ENCODE data around the gene BICC1. TPM values are rescaled to one million over a fixed set of nuclear protein-coding genes. Genes with fewer than 3 reads are reported as not detected.
A peak's percentile ranks its signal among the peaks of the same experiment; 100 is the strongest.

BICC1 gene
- total and polyA plus RNA-seq, 2 donors (not counting 1 experiment from before 2014, with no cell fraction given) = 22.6 to 64.7 TPM

DNA sequence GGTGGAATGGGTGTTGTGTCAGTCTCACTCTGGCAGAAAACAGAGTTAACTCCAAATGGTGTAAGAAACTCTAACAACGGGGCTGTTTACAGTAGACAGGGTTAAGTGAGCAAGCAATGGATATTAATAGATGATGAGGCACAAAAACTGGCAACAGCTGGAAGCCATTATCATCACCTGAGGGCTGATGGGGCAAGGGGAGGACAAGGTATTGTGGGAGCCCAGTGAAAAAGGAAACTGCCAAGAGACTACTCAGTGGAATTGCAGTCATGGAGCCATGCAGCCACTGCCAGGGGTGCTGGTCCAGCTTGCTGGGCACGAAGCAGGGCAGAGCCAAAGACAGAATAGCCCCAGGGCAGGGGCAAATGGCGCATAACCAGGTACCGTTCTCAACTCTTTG is 260.7 kb downstream of the BICC1 start:
- no peaks in the 10 kb centered on the region for H3K79me2 ChIP-seq (ENCODE audit: control insufficient read depth, insufficient read depth, low read length)
- peaks cover 8% of the 10 kb centered on the region for H3K4me1 ChIP-seq (ENCODE audit: control insufficient read depth, extremely low read depth, insufficient read depth, low read length)
- peak; percentile 13 to 39 for DNase-seq (ENCODE audit: low read depth in 2 of 2)
- no peaks in the 10 kb centered on the region for H3K27me3 ChIP-seq (ENCODE audit: control insufficient read depth, insufficient read depth, low read length)
- H3K9me3 ChIP-seq (ENCODE audit: control insufficient read depth, insufficient read depth, low read depth, low read length) = no peaks in the 10 kb centered on the region
- H4K20me1 ChIP-seq (ENCODE audit: control insufficient read depth, extremely low read depth, insufficient read depth, low read length) = no peaks in the 10 kb centered on the region
- H3K9ac ChIP-seq (ENCODE audit: insufficient read depth, low read length) = no peak overlapping the region
- no peaks in the 10 kb centered on the region for H3K36me3 ChIP-seq (ENCODE audit: control insufficient read depth, insufficient read depth, low read length)
- TF ChIP-seq, protein P1, sequence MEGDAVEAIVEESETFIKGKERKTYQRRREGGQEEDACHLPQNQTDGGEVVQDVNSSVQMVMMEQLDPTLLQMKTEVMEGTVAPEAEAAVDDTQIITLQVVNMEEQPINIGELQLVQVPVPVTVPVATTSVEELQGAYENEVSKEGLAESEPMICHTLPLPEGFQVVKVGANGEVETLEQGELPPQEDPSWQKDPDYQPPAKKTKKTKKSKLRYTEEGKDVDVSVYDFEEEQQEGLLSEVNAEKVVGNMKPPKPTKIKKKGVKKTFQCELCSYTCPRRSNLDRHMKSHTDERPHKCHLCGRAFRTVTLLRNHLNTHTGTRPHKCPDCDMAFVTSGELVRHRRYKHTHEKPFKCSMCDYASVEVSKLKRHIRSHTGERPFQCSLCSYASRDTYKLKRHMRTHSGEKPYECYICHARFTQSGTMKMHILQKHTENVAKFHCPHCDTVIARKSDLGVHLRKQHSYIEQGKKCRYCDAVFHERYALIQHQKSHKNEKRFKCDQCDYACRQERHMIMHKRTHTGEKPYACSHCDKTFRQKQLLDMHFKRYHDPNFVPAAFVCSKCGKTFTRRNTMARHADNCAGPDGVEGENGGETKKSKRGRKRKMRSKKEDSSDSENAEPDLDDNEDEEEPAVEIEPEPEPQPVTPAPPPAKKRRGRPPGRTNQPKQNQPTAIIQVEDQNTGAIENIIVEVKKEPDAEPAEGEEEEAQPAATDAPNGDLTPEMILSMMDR (conservative IDR thresholded peaks at IDR 0.05 in 1 of 2, IDR thresholded peaks at IDR 0.05 in 1 of 2; ENCODE audit: low read depth in 1 of 2, low read length in 2 of 2) = no peak
- TF ChIP-seq EZH2 (IDR thresholded peaks at IDR 0.05; ENCODE audit: low read length, missing control alignments) = no peak
- no peak overlapping the region for H3K27ac ChIP-seq (ENCODE audit: insufficient read depth, low read length)
- no peak overlapping the region for H2AFZ ChIP-seq (ENCODE audit: low read length)
- H3K4me2 ChIP-seq (ENCODE audit: extremely low read depth, insufficient read depth, low read length) = no peak overlapping the region
- no peak overlapping the region for H3K4me3 ChIP-seq (replicated peaks in 1 of 4; ENCODE audit: control extremely low read depth in 1 of 4, insufficient read depth in 1 of 4, low read depth in 3 of 4, low read length in 4 of 4)

DNA sequence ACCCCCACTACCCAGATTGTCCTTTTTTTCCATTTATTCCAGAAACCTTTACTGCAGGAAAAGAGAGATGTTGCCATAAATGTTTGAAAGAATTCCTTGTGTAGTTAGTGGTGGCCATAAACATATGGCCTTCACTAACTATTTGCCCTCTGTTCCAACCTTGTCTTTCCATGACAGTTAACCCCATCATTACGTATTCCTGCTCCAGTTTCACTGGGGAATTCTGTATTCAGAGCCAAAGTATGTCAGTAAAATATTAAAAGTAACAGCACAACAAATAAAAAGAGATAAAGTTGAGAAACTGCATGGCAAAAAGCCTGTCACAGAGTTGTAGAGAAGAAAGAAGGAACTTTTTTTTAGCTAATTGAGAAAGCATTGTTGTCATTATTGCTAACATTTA is 261.3 kb downstream of the BICC1 start:
- H3K27me3 ChIP-seq (ENCODE audit: control insufficient read depth, insufficient read depth, low read length) = no peaks in the 10 kb centered on the region
- no peak overlapping the region for H2AFZ ChIP-seq (ENCODE audit: low read length)
- TF ChIP-seq EZH2 (IDR thresholded peaks at IDR 0.05; ENCODE audit: low read length, missing control alignments) = no peak
- TF ChIP-seq, protein P1 (conservative IDR thresholded peaks at IDR 0.05 in 1 of 2, IDR thresholded peaks at IDR 0.05 in 1 of 2; ENCODE audit: low read depth in 1 of 2, low read length in 2 of 2) = no peak
- peaks cover 8% of the 10 kb centered on the region for H3K4me1 ChIP-seq (ENCODE audit: control insufficient read depth, extremely low read depth, insufficient read depth, low read length)
- no peak overlapping the region for H3K4me3 ChIP-seq (replicated peaks in 1 of 4; ENCODE audit: control extremely low read depth in 1 of 4, insufficient read depth in 1 of 4, low read depth in 3 of 4, low read length in 4 of 4)
- no peaks in the 10 kb centered on the region for H4K20me1 ChIP-seq (ENCODE audit: control insufficient read depth, extremely low read depth, insufficient read depth, low read length)
- no peak overlapping the region for H3K9ac ChIP-seq (ENCODE audit: insufficient read depth, low read length)
- no peak for DNase-seq (ENCODE audit: low read depth in 2 of 2)
- H3K27ac ChIP-seq (ENCODE audit: insufficient read depth, low read length) = no peak overlapping the region
- H3K36me3 ChIP-seq (ENCODE audit: control insufficient read depth, insufficient read depth, low read length) = no peaks in the 10 kb centered on the region
- no peaks in the 10 kb centered on the region for H3K79me2 ChIP-seq (ENCODE audit: control insufficient read depth, insufficient read depth, low read length)
- no peaks in the 10 kb centered on the region for H3K9me3 ChIP-seq (ENCODE audit: control insufficient read depth, insufficient read depth, low read depth, low read length)
- H3K4me2 ChIP-seq (ENCODE audit: extremely low read depth, insufficient read depth, low read length) = no peak overlapping the region

DNA sequence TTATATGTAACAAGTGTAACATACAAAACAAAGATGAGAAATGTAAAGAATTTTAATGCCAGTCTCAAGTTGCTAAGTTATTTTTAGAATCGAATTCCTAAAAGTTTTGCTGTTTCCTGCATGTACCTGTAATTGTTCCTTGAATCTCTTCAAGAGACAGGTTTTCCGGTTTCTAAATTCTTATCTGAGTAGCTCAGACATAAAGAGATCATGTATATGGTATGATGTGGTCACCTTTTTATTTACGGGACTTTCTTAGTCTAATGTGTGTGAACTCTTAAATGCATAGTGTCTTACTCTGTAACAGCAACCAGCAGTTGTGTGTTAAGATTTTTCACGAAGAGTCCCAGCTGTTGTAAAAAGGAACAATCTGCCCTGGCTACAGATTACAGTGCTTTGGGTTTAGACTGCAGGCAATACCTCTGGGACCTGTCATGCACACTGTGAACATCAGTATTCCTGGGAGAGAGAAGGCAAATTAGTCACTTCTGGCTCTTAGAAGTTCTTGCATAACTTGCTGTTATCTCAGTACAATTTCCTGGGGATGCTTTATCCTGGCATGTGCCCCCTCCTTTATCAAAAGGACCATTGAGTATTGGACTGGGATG is 263.4 kb downstream of the BICC1 start:
- no peak overlapping the region for H3K4me3 ChIP-seq (replicated peaks in 1 of 4; ENCODE audit: control extremely low read depth in 1 of 4, insufficient read depth in 1 of 4, low read depth in 3 of 4, low read length in 4 of 4)
- DNase-seq (ENCODE audit: low read depth in 2 of 2) = peak; percentile 62 to 90
- no peak overlapping the region for H2AFZ ChIP-seq (ENCODE audit: low read length)
- no peaks in the 10 kb centered on the region for H3K27me3 ChIP-seq (ENCODE audit: control insufficient read depth, insufficient read depth, low read length)
- no peak overlapping the region for H3K9ac ChIP-seq (ENCODE audit: insufficient read depth, low read length)
- no peaks in the 10 kb centered on the region for H3K36me3 ChIP-seq (ENCODE audit: control insufficient read depth, insufficient read depth, low read length)
- H3K4me2 ChIP-seq (ENCODE audit: extremely low read depth, insufficient read depth, low read length) = no peak overlapping the region
- TF ChIP-seq EZH2 (IDR thresholded peaks at IDR 0.05; ENCODE audit: low read length, missing control alignments) = no peak
- TF ChIP-seq, protein P1 (conservative IDR thresholded peaks at IDR 0.05 in 1 of 2, IDR thresholded peaks at IDR 0.05 in 1 of 2; ENCODE audit: low read depth in 1 of 2, low read length in 2 of 2) = no peak
- no peaks in the 10 kb centered on the region for H3K9me3 ChIP-seq (ENCODE audit: control insufficient read depth, insufficient read depth, low read depth, low read length)
- peaks cover 8% of the 10 kb centered on the region for H3K4me1 ChIP-seq (ENCODE audit: control insufficient read depth, extremely low read depth, insufficient read depth, low read length)
- no peak overlapping the region for H3K27ac ChIP-seq (ENCODE audit: insufficient read depth, low read length)
- H4K20me1 ChIP-seq (ENCODE audit: control insufficient read depth, extremely low read depth, insufficient read depth, low read length) = no peaks in the 10 kb centered on the region
- H3K79me2 ChIP-seq (ENCODE audit: control insufficient read depth, insufficient read depth, low read length) = no peaks in the 10 kb centered on the region
